GM18499 (cell line): ENCODE results near the gene RFX2.
"Not testable (repeated sequence)": the region's sequence is repeated elsewhere in the genome, so short reads cannot be mapped to it uniquely, and the experiment has no call there.

Experiments used
- ATAC-seq: cut with Tn5 transposase; IDR thresholded peaks from one replicate; pipeline ENCODE4 v1.9.1; 2021; ENCODE audit warnings: moderate number of reproducible peaks; ENCODE audit not compliant: insufficient read depth, unreplicated experiment

RFX2 gene

GRCh38 chr19:6020166-6020882, 90.0 kb downstream of the RFX2 start:
- no peak for ATAC-seq

DNA sequence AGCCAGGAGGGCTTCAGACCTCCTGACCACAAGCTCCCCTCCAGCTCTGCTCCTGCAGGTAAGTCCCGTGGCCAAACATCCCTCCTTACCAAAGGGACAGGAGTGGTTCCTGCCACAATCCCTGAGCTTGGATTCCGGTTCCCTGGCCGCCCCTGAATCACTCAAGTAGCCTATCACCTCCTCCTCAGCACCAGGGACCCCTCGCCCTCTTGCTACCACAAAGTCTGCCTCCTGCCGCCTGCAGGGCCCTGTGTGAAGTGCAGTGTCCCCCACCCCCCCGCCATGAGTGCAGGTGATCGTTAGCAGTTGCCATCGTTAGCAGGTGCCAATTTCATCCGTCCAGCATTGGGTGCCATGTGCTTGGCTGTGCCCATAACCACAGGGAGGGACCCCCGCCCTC, 91.5 kb downstream of the RFX2 start:
- ATAC-seq, result no peak

GRCh38 chr19:6017576-6017975, 92.7 kb downstream of the RFX2 start:
- no peak for ATAC-seq

DNA sequence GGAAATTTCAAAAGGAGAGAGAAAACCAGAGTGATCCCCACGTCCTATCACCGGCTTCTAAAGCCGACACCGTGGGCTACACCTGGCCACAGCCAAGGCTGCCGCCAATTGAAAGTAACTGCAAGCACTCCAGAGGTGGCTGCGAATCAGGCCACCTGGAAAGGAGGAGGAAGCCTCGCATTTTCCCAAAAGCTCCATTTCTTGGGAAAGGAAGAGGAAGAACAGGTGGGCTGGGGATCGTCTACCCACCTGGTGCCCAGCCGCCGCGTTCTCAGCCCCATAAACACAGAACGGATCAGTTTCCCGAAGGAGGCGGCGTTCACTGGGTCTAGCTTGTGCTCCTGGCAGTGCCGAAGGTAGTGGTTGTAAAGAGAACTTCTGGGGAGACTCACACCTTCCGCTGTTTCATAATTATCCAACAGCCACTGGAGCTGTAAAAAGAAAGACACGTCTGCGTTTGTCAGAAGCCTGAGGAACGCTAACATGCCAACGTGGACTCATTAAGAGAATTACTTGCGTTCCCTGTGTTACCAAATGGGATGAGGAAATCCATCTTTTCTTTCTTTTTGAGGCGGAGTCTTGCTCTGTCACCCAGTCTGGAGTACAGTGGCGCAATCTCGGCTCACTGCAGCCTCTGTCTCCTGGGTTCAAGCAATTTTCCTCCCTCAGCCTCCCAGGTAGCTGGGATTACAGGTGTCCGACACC, 94.3 kb downstream of the RFX2 start:
- no peak for ATAC-seq

DNA sequence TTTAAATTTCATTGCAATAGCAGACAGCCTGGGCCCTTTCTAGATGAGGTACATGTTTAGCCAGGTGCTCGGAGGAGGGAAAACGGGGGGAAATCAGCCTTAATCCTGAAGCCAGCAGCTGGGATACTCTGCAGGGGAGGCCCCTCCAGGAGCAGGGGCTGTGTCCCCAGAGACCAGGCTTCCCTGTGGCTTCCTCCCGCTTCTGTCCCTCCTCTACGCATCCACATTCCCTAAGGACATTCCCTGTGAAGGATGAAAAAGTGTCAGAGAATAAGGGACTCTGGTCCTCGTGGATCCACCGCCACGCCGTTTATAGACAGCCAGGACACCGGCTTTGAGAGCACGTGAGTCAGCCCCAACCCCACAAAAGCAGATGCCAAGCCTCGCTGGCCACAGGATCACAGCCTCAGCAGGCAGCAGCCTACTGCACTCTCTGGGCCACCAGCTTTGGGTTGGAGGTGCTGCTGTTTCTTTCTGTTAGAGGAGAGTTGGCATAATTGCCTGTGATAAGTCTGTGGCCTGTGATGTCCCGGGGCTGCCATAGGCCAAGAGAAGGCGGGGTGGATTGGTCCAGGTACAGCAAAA, 95.7 kb downstream of the RFX2 start:
- no peak for ATAC-seq

GRCh38 chr19:6012426-6013170, 97.7 kb downstream of the RFX2 start:
- no peak for ATAC-seq

- ATAC-seq, result no peak
These were observed 98.5 kb downstream of the RFX2 start for GRCh38 chr19:6011794-6012193.

DNA sequence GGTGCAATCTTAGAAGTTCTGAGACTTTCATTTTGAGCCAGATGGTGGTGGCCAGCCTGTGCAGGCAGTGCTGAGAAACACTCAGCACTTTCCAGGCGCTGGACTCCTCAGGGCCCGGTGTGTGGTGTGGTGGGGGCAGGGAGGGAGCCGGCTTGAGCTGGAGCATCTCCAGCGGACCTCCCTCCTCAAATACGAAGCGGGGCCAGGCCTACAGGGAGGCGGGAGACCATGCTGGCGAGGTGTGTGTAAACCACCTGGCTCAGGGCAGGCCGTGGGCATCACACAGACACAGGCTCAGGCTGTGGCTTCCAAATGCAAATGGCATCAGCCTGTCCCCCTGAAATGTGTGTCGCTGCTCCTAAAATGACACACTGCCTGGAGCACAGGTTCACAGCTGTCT, 99.1 kb downstream of the RFX2 start:
- no peak for ATAC-seq

- no peak for ATAC-seq
These were observed 100.2 kb downstream of the RFX2 start for GRCh38 chr19:6010107-6010506.

- no peak for ATAC-seq
These were observed 102.4 kb downstream of the RFX2 start for GRCh38 chr19:6007866-6008265.

- no peak for ATAC-seq
These were observed 103.4 kb downstream of the RFX2 start for GRCh38 chr19:6006896-6007295.

DNA sequence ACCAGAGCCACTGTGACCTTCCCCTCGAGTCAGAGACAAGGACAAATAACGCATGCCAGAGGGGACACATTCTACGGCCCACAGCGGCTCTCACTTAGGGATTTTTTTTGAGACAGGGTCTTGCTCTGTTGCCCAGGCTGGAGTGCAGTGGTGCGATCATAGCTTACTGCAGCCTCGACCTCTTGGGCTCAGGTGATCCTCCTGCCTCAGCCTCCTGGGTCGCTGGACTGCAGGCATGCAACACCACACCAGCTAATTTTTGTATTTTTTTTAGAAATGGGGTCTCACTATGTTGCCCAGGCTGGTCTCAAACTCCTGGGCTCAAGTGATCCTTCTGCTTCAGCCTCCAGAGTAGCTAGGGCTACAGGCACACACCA, 104.2 kb downstream of the RFX2 start:
- ATAC-seq, result not testable (repeated sequence)

- no peak for ATAC-seq
These were observed 104.8 kb downstream of the RFX2 start for GRCh38 chr19:6005321-6006069.

DNA sequence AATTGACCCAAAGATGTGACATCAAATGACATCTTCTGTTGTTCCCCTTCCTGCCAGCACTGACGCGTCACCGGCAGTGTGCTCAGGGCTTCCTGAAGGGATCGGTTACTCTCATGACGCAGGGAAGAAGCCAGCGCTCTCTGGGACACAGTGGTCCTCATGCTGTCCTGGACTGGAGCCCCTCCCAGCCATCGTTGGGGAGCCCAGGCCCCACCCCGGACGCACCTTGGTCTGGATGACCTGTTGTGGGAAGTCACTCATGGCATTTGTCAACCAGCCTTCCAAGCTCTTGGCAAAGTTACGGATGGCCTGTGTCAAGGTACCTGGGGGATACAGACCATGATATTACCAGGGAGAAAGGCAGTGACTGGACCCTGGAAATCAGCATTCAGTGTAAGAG, 106.3 kb downstream of the RFX2 start:
- no peak for ATAC-seq

- no peak for ATAC-seq
These were observed 107.7 kb downstream of the RFX2 start for GRCh38 chr19:6002591-6002990.

DNA sequence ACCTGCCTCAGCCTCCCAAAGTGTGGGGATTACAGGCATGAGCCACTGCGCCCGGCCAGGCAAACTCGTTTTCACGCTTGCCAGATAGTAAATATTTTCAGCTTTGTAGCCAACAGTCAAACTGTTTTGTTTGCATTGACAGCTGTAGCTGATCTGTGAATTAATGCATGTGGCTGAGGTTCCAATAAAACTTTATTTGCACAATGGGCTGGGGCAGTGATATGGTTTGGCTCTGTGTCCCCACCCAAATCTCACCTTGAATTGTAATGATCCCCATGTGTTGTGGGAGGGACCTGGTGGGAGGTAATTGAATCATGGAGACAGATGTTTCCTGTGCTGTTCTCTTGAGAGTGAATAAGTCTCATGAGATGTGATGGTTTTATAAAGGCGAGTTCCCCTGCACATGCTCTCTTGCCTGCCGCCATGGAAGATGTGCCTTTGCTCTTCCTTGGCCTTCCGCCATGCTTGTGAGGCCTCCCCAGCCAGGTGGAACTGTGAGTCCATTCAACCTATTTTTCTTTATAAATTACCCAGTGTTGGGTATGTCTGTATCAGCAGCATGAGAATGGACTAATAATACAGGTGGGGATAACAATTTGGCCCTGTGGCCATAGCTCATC, 110.0 kb downstream of the RFX2 start:
- no peak for ATAC-seq

DNA sequence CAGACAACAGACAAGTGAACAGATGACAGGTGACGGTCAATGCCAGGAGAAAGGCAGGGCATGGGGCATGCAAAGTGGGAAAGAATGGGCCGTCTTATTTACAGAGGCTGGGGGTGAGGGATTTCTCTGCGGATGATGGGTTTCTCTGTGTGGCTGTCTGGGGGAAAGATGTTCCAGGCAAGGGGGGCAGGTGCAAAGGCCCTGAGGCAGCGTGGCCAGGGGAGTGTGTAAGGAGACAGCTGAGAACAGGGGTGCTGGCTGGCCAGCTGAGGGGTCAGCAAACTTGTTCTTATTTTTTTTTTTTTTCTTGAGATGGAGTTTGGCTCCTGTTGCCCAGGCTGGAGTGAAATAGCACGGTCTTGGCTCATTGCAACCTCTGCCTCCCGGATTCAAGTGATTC, 110.6 kb downstream of the RFX2 start:
- ATAC-seq, result no peak

DNA sequence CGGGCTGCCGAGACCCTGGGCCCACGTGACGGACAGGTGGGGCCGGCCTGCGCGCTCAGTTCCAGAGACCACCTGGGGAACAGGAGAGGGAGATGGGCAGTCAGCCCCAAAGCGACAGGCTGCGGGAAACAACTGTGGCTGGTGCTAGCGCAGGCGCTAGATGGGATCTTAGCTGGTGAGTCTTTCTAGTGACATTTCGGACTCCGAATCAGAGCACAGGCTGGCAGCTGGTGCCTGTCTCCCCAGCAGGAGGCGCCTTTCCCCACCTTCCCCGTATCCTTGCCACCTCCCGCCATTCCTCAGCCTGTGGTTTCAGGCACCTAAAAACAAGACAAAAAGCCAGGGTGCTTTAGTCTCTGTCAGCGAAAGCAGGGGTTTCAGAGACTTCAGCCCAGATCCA, 112.9 kb downstream of the RFX2 start:
- no peak for ATAC-seq

DNA sequence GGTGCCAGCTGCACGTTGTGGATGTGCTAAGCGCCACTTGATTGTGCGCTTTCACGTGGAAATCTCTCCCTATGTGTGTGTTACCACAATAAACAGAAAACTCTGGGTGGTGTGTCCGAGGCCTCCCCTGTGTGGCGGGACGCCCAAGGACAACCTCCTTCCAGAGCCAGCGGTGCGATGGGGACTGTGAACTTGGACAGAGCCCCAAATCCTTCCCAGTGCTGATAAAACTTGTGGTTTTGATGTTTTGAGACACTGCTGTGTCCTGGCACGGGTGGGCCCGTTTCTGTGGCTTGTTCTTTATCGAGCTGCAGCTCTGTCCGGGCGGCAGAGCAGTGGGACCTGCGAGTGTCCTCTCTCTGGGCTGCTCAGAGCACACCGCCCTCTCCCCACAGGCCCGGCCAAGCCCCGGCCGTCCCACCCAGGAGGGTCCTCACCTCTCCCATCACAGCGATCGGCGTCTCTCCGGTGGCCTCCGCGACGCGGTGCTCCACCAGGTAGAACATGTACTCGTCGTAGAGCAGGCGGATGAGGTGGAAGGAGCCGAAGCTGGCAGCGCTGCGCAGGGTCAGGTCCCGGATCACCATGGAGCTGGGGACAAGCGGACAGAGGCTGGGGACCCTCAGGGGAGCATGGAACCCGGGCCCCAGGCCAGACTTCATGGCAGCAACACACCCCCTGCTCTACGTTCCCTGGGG, 113.5 kb downstream of the RFX2 start:
- no peak for ATAC-seq
